HG03432 (cell line): ENCODE results near the gene PCDHGB7.
"Not testable (repeated sequence)": the region's sequence is repeated elsewhere in the genome, so short reads cannot be mapped to it uniquely, and the experiment has no call there.

Experiments used
- ATAC-seq: cut with Tn5 transposase; IDR thresholded peaks from one replicate; pipeline ENCODE4 v1.9.1; 2021; ENCODE audit warnings: mild to moderate bottlenecking, moderate library complexity; ENCODE audit not compliant: unreplicated experiment

PCDHGB7 gene

DNA sequence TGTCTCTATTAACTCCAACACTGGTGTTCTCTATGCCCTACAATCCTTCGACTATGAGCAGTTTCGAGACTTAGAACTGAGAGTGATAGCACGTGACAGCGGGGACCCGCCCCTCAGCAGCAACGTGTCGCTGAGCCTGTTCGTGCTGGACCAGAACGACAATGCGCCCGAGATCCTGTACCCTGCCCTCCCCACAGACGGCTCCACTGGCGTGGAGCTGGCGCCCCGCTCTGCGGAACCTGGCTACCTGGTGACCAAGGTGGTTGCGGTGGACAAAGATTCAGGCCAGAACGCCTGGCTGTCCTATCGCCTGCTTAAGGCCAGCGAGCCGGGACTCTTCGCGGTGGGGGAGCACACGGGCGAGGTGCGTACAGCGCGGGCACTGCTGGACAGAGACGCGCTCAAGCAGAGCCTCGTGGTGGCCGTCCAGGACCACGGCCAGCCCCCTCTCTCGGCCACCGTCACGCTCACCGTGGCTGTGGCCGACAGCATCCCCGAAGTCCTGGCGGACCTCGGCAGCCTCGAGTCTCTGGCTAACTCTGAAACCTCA is 5.3 kb downstream of the PCDHGB7 start:
- ATAC-seq = no peak

GRCh38 chr5:141427783-141428426 is 10.4 kb downstream of the PCDHGB7 start:
- no peak for ATAC-seq

- peak; percentile 85 for ATAC-seq
These were observed 13.0 kb downstream of the PCDHGB7 start, which contains the start of gene PCDHGA12 for GRCh38 chr5:141430332-141431113. Gene PCDHGA12, plus strand, starts transcription at chr5:141430507. Its CDS starts 253 bp downstream, at chr5:141430760.

DNA sequence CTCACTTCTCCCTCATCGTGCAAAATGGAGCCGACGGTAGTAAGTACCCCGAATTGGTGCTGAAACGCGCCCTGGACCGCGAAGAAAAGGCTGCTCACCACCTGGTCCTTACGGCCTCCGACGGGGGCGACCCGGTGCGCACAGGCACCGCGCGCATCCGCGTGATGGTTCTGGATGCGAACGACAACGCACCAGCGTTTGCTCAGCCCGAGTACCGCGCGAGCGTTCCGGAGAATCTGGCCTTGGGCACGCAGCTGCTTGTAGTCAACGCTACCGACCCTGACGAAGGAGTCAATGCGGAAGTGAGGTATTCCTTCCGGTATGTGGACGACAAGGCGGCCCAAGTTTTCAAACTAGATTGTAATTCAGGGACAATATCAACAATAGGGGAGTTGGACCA is 13.8 kb downstream of the PCDHGB7 start:
- peak; percentile 72 for ATAC-seq

DNA sequence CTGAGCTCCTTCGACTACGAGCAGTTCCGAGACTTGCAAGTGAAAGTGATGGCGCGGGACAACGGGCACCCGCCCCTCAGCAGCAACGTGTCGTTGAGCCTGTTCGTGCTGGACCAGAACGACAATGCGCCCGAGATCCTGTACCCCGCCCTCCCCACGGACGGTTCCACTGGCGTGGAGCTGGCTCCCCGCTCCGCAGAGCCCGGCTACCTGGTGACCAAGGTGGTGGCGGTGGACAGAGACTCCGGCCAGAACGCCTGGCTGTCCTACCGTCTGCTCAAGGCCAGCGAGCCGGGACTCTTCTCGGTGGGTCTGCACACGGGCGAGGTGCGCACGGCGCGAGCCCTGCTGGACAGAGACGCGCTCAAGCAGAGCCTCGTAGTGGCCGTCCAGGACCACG is 14.8 kb downstream of the PCDHGB7 start:
- not testable (repeated sequence) for ATAC-seq

DNA sequence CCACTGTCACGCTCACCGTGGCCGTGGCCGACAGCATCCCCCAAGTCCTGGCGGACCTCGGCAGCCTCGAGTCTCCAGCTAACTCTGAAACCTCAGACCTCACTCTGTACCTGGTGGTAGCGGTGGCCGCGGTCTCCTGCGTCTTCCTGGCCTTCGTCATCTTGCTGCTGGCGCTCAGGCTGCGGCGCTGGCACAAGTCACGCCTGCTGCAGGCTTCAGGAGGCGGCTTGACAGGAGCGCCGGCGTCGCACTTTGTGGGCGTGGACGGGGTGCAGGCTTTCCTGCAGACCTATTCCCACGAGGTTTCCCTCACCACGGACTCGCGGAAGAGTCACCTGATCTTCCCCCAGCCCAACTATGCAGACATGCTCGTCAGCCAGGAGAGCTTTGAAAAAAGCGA is 15.2 kb downstream of the PCDHGB7 start:
- ATAC-seq = not testable (repeated sequence)

DNA sequence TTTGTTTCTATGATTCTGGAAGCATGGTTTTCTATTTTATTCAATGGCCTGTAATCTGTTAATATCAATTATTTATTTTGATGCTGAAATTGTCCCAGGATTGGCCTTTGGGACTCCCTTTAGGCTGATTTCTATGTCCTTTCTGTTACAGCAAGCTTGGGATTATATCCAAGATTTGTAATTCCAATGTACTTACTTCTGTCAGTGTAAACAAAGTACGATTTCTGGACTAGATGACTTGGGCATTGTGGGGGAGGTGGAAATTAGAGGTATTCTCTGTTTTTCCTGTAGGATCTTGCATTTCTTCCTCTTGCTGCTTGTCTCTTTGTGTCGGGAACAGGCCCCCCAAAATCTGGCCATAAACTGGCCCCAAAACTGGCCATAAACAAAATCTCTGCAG is 16.5 kb downstream of the PCDHGB7 start:
- ATAC-seq = no peak

DNA sequence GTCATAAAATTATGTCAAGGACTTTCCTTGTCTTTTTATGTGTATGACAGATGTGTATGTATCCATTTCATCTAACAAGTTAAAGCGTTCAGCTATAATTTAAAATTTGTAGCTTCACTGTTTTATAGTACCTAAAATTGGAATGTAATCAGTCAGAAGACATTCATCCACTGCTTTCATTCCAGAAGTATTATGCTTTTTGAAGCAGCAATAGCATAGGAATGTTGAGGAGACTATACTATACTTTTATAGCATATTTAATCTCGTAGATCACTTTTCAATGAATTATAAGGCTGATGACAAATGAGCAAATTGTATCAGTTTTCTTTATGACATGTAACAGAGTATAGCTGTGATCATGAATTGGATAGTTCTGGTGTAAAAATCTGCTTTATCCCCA is 19.7 kb downstream of the PCDHGB7 start:
- no peak for ATAC-seq

GRCh38 chr5:141439411-141440141 is 22.1 kb downstream of the PCDHGB7 start:
- no peak for ATAC-seq

DNA sequence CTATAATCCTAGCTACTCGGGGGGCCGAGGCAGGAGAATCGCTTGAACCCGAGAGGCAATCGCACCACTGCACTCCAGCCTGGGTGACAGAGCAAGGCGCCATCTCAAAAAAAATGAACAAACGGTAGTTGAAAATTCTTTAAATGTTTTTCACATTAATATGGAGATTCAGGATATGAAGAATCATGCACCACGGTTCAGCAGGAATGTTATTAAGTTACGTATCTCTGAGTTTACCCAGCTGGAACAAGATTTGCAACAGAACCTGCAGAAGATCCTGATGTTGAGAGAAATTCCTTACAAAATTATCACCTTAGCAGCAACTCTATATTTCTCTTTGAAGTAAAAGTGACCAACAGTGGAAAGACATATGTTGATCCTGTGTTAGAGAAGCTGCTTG is 22.9 kb downstream of the PCDHGB7 start:
- no peak for ATAC-seq

- no peak for ATAC-seq
These were observed 24.2 kb downstream of the PCDHGB7 start for GRCh38 chr5:141441571-141442170.

DNA sequence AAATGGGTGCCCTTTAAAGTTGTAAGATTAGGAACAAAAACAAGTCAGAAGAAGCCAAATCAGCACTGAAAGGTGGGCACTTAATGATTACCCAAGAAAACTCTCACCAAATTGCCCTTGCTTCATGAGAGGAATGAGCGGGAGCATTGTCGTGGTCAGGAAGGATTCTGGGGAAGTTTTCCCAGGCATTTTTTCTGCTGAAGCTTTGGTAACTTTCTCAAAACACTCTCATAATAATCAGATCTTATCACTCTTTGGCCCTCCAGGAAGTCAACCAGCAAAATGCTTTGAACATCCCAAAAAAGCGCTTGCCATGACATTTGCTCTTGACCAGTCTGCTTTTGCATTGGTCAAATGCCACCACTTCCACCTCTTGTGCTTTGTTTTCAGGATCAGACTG is 47.9 kb downstream of the PCDHGB7 start:
- ATAC-seq = no peak
